ENCODE measurements around the gene SMC3. TPM values are rescaled to one million over a fixed set of nuclear protein-coding genes. Genes with fewer than 3 reads are reported as not detected.

Gene SMC3
- total RNA-seq, 4 donors from 2014 or later = 16.2 to 32.4 (median 28.1) TPM

DNA sequence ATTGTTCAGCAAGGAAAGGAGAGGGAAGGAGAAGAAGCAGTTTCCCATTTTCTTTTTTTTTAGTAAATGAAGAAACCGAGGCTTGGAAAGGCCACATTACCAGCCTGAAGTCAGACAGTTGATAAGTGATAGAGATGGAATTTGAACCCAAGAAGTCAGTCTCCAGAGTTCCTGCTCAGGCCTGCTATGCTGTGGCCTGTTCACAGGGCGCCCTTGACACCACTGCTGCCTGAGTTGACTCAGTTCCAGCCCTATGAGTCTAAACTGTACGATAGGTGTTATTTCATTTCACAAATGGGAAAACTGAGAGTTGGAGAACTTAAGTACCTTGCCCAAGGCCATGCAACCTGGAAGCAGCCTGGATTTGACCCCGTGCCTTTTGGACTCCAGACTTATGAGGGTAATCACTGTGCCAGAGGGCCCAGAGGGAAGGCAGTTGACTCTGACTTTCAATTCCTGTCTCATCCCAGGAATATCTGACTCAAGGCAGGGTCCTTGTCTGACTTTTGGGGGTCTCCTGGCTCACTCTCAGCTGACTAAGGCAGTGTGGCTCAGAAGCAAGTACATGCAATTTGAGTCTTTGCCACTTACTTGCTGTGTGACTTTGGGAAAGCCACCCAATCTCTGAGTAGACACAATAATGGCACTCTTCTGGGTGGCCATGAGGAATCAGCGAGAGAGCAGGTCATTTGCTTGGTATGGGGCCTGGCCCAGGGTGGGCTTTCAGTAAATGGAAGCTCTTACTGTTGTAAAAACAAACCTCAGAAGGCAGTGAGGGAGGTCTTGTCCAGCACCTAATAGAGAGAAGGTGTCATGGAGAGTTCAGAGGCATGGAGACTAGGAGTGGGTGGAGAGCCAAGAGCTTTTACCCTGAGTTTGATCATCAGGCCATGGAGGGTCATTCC is 58.7 kb downstream of the SMC3 start:
- H3K4me3 ChIP-seq = no peak overlapping the region
- H3K27ac ChIP-seq = no peak overlapping the region
- DNase-seq = no peak
- no peak for TF ChIP-seq POLR2A (IDR thresholded peaks at IDR 0.05)
- TF ChIP-seq, protein P1, sequence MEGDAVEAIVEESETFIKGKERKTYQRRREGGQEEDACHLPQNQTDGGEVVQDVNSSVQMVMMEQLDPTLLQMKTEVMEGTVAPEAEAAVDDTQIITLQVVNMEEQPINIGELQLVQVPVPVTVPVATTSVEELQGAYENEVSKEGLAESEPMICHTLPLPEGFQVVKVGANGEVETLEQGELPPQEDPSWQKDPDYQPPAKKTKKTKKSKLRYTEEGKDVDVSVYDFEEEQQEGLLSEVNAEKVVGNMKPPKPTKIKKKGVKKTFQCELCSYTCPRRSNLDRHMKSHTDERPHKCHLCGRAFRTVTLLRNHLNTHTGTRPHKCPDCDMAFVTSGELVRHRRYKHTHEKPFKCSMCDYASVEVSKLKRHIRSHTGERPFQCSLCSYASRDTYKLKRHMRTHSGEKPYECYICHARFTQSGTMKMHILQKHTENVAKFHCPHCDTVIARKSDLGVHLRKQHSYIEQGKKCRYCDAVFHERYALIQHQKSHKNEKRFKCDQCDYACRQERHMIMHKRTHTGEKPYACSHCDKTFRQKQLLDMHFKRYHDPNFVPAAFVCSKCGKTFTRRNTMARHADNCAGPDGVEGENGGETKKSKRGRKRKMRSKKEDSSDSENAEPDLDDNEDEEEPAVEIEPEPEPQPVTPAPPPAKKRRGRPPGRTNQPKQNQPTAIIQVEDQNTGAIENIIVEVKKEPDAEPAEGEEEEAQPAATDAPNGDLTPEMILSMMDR (IDR thresholded peaks at IDR 0.05) = no peak
- no peaks in the 10 kb centered on the region for H3K36me3 ChIP-seq
- no peaks in the 10 kb centered on the region for H3K27me3 ChIP-seq
- intact Hi-C loops (cut with DNase I) = no loop called here
- 81 to 83% methylated on average over 3 to 5 of the region's 5 CpGs for WGBS, 2 donors
- no peaks in the 10 kb centered on the region for H3K9me3 ChIP-seq
- H3K4me1 ChIP-seq = peaks cover 0 to 14% (median 5%) of the 10 kb centered on the region in 3 donors

DNA sequence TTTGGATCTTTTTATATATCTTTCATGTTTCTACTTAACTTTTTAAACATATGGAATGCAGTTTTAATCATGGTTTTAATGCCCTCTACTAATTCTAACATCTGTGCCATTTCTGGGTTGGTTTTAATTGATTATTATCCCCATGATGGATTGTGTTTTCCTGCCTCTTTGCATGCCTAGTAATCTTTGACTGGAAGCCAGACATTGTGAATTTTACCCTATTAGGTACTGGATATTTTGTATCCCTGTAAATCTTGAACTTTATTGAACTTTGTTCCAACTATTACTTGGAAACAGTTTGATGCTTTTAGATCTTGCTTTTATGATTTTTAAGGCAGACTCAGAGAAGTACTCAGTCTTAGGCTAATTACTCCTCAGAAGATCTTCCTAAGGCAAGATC is 60.7 kb downstream of the SMC3 start:
- H3K4me3 ChIP-seq = no peak overlapping the region
- H3K4me1 ChIP-seq = peaks cover 0 to 14% (median 5%) of the 10 kb centered on the region in 3 donors
- no peaks in the 10 kb centered on the region for H3K27me3 ChIP-seq
- no peaks in the 10 kb centered on the region for H3K9me3 ChIP-seq
- TF ChIP-seq, protein P1 (IDR thresholded peaks at IDR 0.05) = no peak
- no peak for TF ChIP-seq POLR2A (IDR thresholded peaks at IDR 0.05)
- no peak overlapping the region for H3K27ac ChIP-seq
- intact Hi-C loops (cut with DNase I) = no loop called here
- H3K36me3 ChIP-seq = no peaks in the 10 kb centered on the region
- no peak for DNase-seq

DNA sequence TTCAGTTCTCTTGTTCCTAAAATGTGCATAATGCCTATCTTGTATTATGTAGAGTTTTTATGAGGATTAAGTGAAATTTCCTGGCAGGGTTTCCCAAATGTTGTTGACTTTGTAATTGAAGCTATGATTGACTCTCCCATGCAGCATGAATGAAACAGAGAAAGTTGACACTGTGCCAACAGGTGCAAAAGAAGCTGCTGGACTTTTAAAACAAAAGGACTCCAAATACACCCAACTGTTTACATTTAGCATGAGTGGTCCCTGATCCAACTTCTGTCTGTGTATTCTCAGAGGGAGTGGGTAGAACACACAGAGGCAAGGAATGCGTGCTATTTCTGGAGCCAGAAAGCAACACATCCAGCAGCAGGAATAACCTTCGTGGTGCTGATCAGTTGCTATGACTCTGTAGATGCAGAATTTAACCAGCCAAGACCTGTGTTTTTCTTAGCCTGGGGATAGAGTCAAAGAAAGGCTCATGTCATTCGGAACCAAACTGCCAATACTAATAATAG is 62.2 kb downstream of the SMC3 start:
- intact Hi-C loops (cut with DNase I) = no loop called here
- H3K27me3 ChIP-seq = no peaks in the 10 kb centered on the region
- H3K4me3 ChIP-seq = no peak overlapping the region
- TF ChIP-seq POLR2A (IDR thresholded peaks at IDR 0.05) = no peak
- 19 to 31% methylated on average over 3 of the region's 3 CpGs for WGBS, 2 donors
- peaks cover 0 to 14% (median 5%) of the 10 kb centered on the region in 3 donors for H3K4me1 ChIP-seq
- no peaks in the 10 kb centered on the region for H3K36me3 ChIP-seq
- no peak overlapping the region for H3K27ac ChIP-seq
- DNase-seq = no peak
- no peaks in the 10 kb centered on the region for H3K9me3 ChIP-seq

DNA sequence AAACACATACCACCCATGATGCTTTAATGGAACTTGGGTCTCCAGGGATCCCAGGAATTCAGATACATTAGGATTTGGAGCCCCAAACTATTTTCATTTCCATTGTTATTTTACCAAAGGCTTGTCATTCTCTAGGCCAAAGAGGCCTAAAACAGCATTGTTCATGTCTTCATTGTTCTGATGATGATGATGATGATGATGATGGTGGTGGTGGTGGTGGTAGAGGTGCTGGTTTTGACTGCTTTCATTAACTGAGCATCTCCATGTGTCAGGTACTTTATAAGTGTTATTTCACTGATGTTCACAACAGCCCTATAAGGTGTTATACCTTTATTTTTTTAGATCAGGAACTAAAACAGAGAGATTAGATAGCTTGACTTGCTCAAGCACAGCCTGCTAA is 64.4 kb downstream of the SMC3 start:
- no peak for DNase-seq
- Histone ChIP-seq H3K4me1 (peaks cover 0 to 14% (median 5%) of the 10 kb centered on the region in 3 donors), H3K9me3 (no peaks in the 10 kb centered on the region), H3K36me3 (no peaks in the 10 kb centered on the region), H3K4me3 (no peak overlapping the region), H3K27ac (no peak overlapping the region), H3K27me3 (no peaks in the 10 kb centered on the region)
- intact Hi-C loops (cut with DNase I) = no loop called here
- TF ChIP-seq POLR2A (IDR thresholded peaks at IDR 0.05) = no peak
- TF ChIP-seq, protein P1 (IDR thresholded peaks at IDR 0.05) = no peak

DNA sequence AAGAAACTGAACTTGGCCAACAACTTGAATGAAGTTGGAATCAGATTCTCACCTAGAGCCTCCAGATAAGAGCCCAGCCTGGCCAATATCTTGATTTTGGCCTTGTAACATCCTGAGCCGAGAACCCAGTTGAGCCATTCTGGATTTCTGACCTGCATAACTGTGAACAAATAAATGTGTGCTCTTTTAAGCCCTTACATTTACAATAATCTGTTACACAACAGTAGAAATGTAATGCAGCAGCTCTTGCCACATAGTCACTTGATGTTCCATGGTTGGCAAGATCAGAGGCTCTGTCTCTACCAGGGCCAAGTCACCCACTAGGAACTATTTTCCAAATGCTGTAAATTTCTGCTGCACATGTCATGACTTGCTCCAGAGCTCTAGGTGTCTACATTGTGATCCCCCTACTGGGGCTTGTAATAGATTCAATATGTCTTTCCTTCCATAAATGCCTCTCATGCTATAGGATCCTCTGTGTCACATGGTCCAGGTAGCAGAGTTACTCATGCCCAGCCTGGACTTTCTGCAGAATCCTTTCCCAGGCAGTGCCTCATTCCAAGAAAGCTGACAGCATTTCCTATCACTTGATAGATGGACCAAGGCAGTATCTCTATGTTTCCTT is 65.2 kb downstream of the SMC3 start:
- Histone ChIP-seq H3K27ac (no peak overlapping the region), H3K36me3 (no peaks in the 10 kb centered on the region), H3K27me3 (no peaks in the 10 kb centered on the region), H3K9me3 (no peaks in the 10 kb centered on the region), H3K4me1 (peaks cover 0 to 14% (median 5%) of the 10 kb centered on the region in 3 donors), H3K4me3 (no peak overlapping the region)
- DNase-seq = no peak
- TF ChIP-seq, protein P1 (IDR thresholded peaks at IDR 0.05) = no peak
- no peak for TF ChIP-seq POLR2A (IDR thresholded peaks at IDR 0.05)
- intact Hi-C loops (cut with DNase I) = no loop called here
- 70 to 75% methylated on average over 1 of the region's 1 CpG for WGBS, 2 donors

All from esophagus squamous epithelium (tissue), 5 donors.